Endothelial cell of umbilical vein (primary cell): ENCODE measurements around the gene EMC8.

Source experiments
- EZH2 ChIP-seq: IDR thresholded peaks from 2 replicates; pipeline ENCODE4 v1.6.1; 2012; ENCODE audit warnings: borderline replicate concordance, low read depth, mild to moderate bottlenecking, moderate library complexity, low read length, inconsistent platforms; ENCODE audit not compliant: severe bottlenecking
- FOS ChIP-seq: IDR thresholded peaks from 2 replicates; pipeline ENCODE4 v1.6.1; 2011; ENCODE audit warnings: mild to moderate bottlenecking, low read length, moderate library complexity, borderline replicate concordance; ENCODE audit not compliant: insufficient read depth
- GATA2 ChIP-seq: IDR thresholded peaks from 2 replicates; pipeline ENCODE4 v1.7.0; 2011; ENCODE audit warnings: low read depth, mild to moderate bottlenecking, moderate library complexity, mixed read lengths, low read length; ENCODE audit not compliant: insufficient read length, insufficient read depth
- MYC ChIP-seq: IDR thresholded peaks from one replicate; pipeline ENCODE4 v1.6.1; 2011; ENCODE audit warnings: mild to moderate bottlenecking, low read depth, low read length
- POLR2A ChIP-seq: IDR thresholded peaks from 2 replicates; pipeline ENCODE4 v1.6.1; 2012; ENCODE audit warnings: low read depth, mild to moderate bottlenecking, control low read depth, low read length
- POLR2AphosphoS5 ChIP-seq: IDR thresholded peaks from 2 replicates; pipeline ENCODE4 v1.6.1; 2012; ENCODE audit warnings: low read depth, mild to moderate bottlenecking, control low read depth, low read length, moderate library complexity; ENCODE audit not compliant: insufficient read depth
- TF ChIP-seq, protein P1 (sequence below), 2 donors: IDR thresholded peaks; 1 replicate in 1 of 2; 2 replicates in 1 of 2; pipeline ENCODE4 v1.5.1; 2011; ENCODE audit warnings: low read length in 2 of 2, mild to moderate bottlenecking in 2 of 2, moderate library complexity in 2 of 2, control low read depth in 1 of 2, inconsistent platforms in 1 of 2, low read depth in 1 of 2; ENCODE audit not compliant: insufficient read depth in 1 of 2; ENCODE audit errors: extremely low read depth in 1 of 2
- TF ChIP-seq, protein P2 (sequence below): IDR thresholded peaks from 2 replicates; pipeline ENCODE4 v1.6.1; 2011; ENCODE audit not compliant: insufficient read depth, insufficient read length

DNA sequence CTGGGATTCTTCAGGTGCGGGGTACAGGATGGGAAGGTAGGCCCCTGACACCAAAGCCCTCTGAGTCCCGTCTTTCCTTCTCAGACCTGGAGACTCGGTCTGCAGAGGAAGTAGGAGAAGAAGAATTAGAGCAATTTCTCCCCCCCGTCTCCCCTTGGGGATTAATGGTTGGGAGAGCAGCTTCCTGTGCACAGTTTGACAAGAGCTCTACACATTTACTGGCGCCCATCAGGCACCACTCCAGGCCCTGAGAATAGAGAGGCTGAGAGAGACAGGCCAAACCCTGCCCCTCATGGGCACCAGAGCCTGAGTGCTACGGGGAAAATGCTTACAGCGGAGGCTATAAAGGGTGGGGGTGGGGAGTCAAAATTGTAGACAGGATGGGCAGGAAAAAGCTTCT is 44.9 kb downstream of the EMC8 start:
- TF ChIP-seq, protein P1, sequence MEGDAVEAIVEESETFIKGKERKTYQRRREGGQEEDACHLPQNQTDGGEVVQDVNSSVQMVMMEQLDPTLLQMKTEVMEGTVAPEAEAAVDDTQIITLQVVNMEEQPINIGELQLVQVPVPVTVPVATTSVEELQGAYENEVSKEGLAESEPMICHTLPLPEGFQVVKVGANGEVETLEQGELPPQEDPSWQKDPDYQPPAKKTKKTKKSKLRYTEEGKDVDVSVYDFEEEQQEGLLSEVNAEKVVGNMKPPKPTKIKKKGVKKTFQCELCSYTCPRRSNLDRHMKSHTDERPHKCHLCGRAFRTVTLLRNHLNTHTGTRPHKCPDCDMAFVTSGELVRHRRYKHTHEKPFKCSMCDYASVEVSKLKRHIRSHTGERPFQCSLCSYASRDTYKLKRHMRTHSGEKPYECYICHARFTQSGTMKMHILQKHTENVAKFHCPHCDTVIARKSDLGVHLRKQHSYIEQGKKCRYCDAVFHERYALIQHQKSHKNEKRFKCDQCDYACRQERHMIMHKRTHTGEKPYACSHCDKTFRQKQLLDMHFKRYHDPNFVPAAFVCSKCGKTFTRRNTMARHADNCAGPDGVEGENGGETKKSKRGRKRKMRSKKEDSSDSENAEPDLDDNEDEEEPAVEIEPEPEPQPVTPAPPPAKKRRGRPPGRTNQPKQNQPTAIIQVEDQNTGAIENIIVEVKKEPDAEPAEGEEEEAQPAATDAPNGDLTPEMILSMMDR (IDR thresholded peaks at IDR 0.05; ENCODE audit: extremely low read depth in 1 of 2, insufficient read depth in 1 of 2, low read depth in 1 of 2, low read length in 2 of 2) = no peak
- no peak for TF ChIP-seq MYC
- no peak for TF ChIP-seq POLR2A
- TF ChIP-seq EZH2 = no peak
- no peak for TF ChIP-seq FOS
- no peak for TF ChIP-seq POLR2AphosphoS5
- TF ChIP-seq, protein P2, sequence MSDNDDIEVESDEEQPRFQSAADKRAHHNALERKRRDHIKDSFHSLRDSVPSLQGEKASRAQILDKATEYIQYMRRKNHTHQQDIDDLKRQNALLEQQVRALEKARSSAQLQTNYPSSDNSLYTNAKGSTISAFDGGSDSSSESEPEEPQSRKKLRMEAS = no peak
- no peak for TF ChIP-seq GATA2
